LHCN-M2 (cell line): ENCODE data around the gene SLC35A2. TPM values are rescaled to one million over a fixed set of nuclear protein-coding genes. Genes with fewer than 3 reads are reported as not detected.

Experiments used
- DNase-seq: peaks from one replicate; pipeline ENCODE4 v3.0.0-alpha.2; 2012; ENCODE audit warnings: low read depth
- total RNA-seq: library from RNA; depleted of rRNA; stranded (reverse); fragments of >200 nt; gene quantifications from 2 replicates; pipeline ENCODE4 v1.2.3, GENCODE V29; 2014

The SLC35A2 gene
- total RNA-seq, 1 experiment from 2014 or later = 25.4 TPM

GRCh38 chrX:48927736-48928382, 16.4 kb upstream of the SLC35A2 start:
- no peak for DNase-seq

GRCh38 chrX:48927123-48927522, 15.7 kb upstream of the SLC35A2 start:
- DNase-seq = no peak

GRCh38 chrX:48924270-48924669, 12.8 kb upstream of the SLC35A2 start:
- DNase-seq = no peak

GRCh38 chrX:48923771-48924170, 12.3 kb upstream of the SLC35A2 start:
- no peak for DNase-seq

GRCh38 chrX:48920718-48921104, 9.3 kb upstream of the SLC35A2 start:
- DNase-seq = no peak

- DNase-seq = no peak
Observed at GRCh38 chrX:48919947-48920717, 8.7 kb upstream of the SLC35A2 start.

- DNase-seq = peak; percentile 14
Observed at GRCh38 chrX:48919360-48919841, 8.0 kb upstream of the SLC35A2 start.

GRCh38 chrX:48918643-48919340, 7.3 kb upstream of the SLC35A2 start, which contains the start of gene PIM2:
TSS of gene PIM2 (minus strand) at chrX:48919024. CDS start at chrX:48918834, 190 bp downstream.
- DNase-seq = peak; percentile 80

GRCh38 chrX:48918301-48918642, 6.8 kb upstream of the SLC35A2 start:
- no peak for DNase-seq

DNA sequence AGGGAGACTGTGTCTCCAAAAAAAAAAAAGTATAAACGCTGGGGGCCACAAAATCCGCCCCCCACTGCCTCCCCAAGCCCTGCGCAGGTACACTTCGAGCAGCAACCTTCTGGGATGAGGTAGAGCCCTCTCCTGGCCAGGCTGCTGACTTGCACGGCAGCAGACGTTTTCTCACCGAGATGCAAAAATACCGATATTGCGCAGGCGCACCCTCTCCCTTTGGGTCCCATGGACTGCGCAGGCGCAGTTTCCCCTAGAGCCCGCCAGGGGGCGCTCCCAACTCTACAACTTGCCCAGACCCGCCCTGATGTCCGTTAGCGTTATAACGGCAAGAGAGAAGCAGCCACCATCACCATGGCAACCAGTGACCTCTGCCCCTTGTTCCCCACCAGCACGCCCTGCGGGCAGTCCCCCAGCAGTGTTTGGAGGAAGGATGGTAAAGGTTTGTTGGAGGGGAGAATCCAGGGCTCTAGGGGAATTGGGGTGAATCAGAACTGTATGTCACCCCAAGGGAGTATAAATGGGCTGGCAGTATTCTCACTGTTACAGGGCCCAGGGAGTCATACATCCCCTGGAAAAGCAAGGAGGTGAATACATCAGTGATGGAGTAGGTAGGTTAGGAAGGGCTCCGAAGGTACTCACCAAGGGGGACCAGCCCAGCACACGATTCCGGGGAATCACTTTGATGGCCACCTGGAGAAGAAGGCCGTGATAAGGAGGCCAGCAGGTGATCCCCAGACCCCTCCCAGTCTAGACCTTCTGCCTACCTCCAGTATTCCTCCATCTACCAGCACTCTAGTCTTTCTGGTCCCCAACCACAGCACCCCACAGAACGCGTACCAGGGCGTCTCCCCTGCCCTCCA, 5.9 kb upstream of the SLC35A2 start:
- peak; percentile 88 for DNase-seq

DNA sequence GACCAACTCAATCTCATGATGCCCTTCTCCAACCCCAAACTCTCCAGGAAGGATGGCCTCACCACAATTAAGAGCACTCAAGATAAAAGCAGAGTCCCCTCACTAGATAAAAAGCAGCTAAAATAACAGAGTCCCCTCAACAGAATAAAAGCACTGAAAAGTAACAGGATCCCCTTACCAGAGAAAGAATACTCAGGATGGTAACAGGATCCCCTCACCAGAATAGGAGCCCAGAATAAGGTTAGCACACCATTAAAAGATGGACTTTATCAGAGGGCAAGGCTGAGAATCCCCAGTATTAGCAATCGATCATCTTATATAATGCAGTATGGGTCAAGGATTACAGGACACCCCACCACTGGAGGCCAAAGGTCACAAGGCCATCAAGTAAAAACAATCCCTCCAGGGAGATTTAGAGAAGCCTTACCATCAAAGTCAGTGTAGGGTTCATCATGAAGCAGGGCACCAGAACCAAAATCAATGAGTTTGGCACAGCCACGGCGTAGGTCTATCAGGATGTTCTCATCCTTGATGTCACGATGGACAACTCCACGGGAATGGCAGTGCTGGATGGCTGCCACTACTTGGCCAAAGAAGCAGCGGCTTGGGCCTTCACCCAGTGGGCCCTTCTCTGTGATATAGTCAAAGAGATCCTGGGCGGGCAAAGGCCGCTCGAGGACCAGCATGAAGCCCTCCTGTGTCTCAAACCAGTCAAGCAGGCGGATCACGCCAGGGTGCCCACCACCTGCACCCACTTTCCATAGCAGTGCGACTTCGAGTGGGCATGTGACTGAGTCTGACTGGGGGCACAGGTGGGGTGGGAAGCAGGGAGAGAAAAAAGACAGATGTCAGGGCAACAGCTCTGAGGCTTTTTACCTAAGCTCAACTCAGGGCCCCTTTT, 3.4 kb upstream of the SLC35A2 start:
- DNase-seq = no peak

DNA sequence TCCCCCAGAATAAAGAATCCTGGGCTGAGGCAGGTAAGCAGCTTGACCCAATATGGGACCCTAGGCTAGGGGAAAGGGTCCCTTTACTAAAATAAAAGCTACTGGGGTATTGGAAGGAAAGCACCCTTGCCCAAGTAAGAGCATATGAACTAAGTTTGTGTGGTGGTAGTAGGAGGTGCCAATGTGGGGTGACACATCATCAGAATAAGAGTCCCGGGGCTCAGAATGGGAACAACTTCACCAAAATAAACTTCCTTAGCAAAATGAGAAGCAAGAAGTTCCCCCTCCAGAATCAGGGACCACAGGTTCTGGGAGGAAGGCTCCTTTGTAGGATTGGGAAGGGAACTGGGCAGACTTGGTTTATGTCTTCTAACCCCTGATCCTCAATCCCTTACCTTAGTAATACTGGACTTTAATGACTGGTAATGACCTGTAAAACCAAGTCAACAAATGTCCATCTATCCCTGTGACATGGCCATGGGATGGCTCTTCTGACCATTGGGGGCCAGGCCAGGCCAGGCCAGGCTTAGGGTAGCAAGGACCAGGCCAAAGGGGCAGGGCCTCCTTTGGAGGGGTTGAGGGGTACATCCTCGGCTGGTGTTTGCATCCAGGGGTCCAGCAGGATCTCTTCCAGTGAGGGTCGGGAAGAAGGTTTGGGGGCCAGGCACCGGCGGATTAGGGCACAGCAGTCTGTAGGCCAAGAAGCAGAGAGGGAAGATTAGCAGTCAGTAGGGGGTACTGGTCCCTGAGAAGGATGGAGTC, 2.3 kb upstream of the SLC35A2 start:
- DNase-seq = no peak

- DNase-seq = peak; percentile 36
Observed at GRCh38 chrX:48910926-48911411, 477 bp downstream of the SLC35A2 start.

DNA sequence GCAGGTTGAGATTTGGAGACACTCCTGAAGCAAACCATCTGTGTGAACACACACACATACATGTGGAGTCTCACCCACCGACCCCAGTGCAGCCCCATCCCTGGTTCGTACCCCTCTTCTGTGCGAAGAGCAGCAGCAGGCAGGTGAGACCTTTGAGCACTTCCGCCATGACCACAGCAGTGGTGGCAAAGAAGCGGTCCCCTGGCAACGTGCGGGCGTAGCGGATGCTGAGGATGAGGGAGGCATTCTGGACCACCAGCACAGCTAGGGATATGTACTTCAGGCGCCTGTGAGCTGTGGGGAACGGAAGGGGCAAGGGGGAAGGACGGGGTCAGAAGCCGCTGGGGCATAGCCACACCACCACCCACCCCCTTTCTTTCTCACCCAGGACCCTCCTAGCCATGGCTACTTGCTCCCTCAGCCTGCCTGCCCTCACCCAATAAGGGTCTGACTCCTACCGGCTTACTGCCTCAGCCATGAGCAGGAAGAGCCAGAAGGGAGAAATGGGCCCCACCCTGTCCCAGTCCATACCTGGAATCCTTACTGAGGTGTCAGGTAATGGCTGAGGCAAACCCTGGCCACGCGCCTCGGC, 1.6 kb downstream of the SLC35A2 start:
- DNase-seq = no peak

GRCh38 chrX:48908600-48908999, 2.8 kb downstream of the SLC35A2 start:
- no peak for DNase-seq

DNA sequence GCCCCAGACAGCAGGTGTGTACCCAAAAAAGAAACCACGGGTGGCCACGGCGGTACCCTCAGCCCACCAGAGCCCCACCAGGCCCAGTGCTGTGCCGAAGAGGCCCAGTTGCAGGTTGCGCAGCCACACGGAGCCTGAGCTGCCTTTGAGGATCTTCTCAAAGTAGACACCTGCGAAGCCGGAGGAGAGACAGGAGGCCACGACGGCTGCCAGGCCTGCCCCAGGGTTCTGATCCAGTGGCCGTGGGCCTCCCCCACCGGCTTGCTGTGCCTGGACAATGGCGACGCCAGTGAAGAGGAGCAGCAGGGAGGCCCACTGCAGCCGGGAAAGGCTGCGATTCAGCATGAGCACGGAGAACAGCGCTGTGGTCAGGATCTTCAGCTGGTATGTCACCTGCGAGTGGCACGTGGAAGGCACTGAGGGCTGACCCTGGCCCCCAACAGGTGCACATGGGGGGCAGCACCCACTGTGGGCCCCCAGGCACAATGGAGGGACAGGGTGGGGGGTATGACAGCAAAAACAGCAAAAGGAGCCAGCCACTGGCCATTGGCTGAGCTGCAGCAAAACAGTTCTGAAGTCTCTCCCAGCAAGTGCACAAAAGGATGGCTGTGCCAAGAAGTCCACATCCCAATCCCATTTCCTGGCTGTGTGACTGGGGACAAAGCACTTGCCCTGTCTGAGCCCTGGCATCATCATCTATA, 6.2 kb downstream of the SLC35A2 start:
- DNase-seq = no peak

DNA sequence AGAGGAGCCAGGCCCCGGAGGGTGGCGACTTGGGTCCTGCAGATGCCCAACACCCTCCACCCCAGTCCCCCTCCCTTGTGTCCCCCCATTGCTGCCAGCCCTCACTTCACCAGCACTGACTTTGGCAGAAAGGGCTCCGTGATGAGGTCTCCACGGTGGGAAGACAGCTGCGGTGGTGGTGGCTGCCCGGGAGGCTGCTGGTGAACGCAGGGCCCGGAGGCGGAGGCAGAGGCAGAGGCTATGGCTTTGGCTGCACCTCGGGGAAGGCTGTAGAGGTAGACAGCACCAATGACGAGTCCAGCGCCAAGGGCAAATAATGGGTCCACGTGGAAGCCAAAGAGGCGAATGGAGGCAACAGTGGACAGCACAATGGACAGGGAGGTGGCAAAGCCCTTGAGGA, 6.8 kb downstream of the SLC35A2 start:
- DNase-seq = no peak

GRCh38 chrX:48904180-48904579, 7.3 kb downstream of the SLC35A2 start:
- no peak for DNase-seq
